ENCODE measurements around the gene NTN1. TPM values are rescaled to one million over a fixed set of nuclear protein-coding genes. Genes with fewer than 3 reads are reported as not detected.

The NTN1 gene
- total and polyA plus RNA-seq, 2 donors from 2014 or later: 1.8 TPM

- no peak overlapping the region for H3K27ac ChIP-seq (ENCODE audit: low read depth in 2 of 2, low read length in 2 of 2)
- H3K27me3 ChIP-seq (ENCODE audit: control insufficient read depth, insufficient read depth, low read length): no peaks in the 10 kb centered on the region
- no peaks in the 10 kb centered on the region for H3K4me1 ChIP-seq (ENCODE audit: control insufficient read depth in 2 of 3, insufficient read depth in 2 of 3, low read depth in 1 of 3, low read length in 3 of 3)
- FAIRE-seq (no peak), DNase-seq (no peak)
- no peak for TF ChIP-seq CTCF (IDR thresholded peaks at IDR 0.05; ENCODE audit: borderline replicate concordance, extremely low read depth, insufficient read depth)
- H3K9ac ChIP-seq (ENCODE audit: low read length in 3 of 3): no peak overlapping the region
- H3K4me3 ChIP-seq (ENCODE audit: low read length in 3 of 3): no peak overlapping the region
- H3K36me3 ChIP-seq (ENCODE audit: control insufficient read depth in 2 of 3, insufficient read depth in 3 of 3, low read length in 3 of 3): no peaks in the 10 kb centered on the region
- intact Hi-C loops (cut with DNase I): no loop called here
- no peaks in the 10 kb centered on the region for H3K9me3 ChIP-seq (ENCODE audit: control insufficient read depth in 2 of 3, insufficient read depth in 1 of 3, low read length in 3 of 3)
Measured at GRCh38 chr17:9185688-9186284, 164.5 kb downstream of the NTN1 start.

DNA sequence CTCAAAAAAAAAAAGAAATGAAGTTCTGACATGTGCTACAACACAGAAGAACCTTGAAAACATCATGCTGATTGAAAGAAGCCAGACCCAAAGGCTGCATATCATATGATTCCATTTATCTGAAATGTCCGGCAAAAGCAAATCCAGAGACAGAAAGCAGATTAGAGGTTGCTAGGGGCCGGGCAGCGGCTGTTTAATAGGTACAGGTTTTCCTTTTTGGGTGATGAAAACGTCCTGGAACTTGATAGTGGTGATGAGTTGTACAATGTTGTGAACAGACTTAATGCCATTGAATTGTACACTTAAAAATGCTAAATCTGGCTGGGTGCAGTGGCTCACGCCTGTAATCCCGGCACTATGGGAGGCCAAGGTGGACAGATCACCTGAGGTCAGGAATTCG, 166.5 kb downstream of the NTN1 start:
- Histone ChIP-seq H3K9ac (ENCODE audit: low read length in 3 of 3) (no peak overlapping the region), H3K9me3 (ENCODE audit: control insufficient read depth in 2 of 3, insufficient read depth in 1 of 3, low read length in 3 of 3) (no peaks in the 10 kb centered on the region), H3K27ac (ENCODE audit: low read depth in 2 of 2, low read length in 2 of 2) (no peak overlapping the region), H3K4me3 (ENCODE audit: low read length in 3 of 3) (no peak overlapping the region), H3K27me3 (ENCODE audit: control insufficient read depth, insufficient read depth, low read length) (no peaks in the 10 kb centered on the region), H3K4me1 (ENCODE audit: control insufficient read depth in 2 of 3, insufficient read depth in 2 of 3, low read depth in 1 of 3, low read length in 3 of 3) (no peaks in the 10 kb centered on the region), H3K36me3 (ENCODE audit: control insufficient read depth in 2 of 3, insufficient read depth in 3 of 3, low read length in 3 of 3) (no peaks in the 10 kb centered on the region)
- intact Hi-C loops (cut with DNase I): no loop called here
- FAIRE-seq (no peak), DNase-seq (no peak)
- TF ChIP-seq CTCF (IDR thresholded peaks at IDR 0.05; ENCODE audit: borderline replicate concordance, extremely low read depth, insufficient read depth): no peak

GRCh38 chr17:9188367-9188766, 167.1 kb downstream of the NTN1 start:
- intact Hi-C loops (cut with DNase I): no loop called here
- H3K27ac ChIP-seq (ENCODE audit: low read depth in 2 of 2, low read length in 2 of 2): no peak overlapping the region
- H3K27me3 ChIP-seq (ENCODE audit: control insufficient read depth, insufficient read depth, low read length): no peaks in the 10 kb centered on the region
- H3K9me3 ChIP-seq (ENCODE audit: control insufficient read depth in 2 of 3, insufficient read depth in 1 of 3, low read length in 3 of 3): no peaks in the 10 kb centered on the region
- H3K9ac ChIP-seq (ENCODE audit: low read length in 3 of 3): no peak overlapping the region
- no peak for TF ChIP-seq CTCF (IDR thresholded peaks at IDR 0.05; ENCODE audit: borderline replicate concordance, extremely low read depth, insufficient read depth)
- DNase-seq: no peak
- FAIRE-seq: no peak
- H3K4me3 ChIP-seq (ENCODE audit: low read length in 3 of 3): no peak overlapping the region
- H3K4me1 ChIP-seq (ENCODE audit: control insufficient read depth in 2 of 3, insufficient read depth in 2 of 3, low read depth in 1 of 3, low read length in 3 of 3): no peaks in the 10 kb centered on the region
- H3K36me3 ChIP-seq (ENCODE audit: control insufficient read depth in 2 of 3, insufficient read depth in 3 of 3, low read length in 3 of 3): no peaks in the 10 kb centered on the region

- TF ChIP-seq CTCF (IDR thresholded peaks at IDR 0.05; ENCODE audit: borderline replicate concordance, extremely low read depth, insufficient read depth): no peak
- Histone ChIP-seq H3K36me3 (ENCODE audit: control insufficient read depth in 2 of 3, insufficient read depth in 3 of 3, low read length in 3 of 3) (no peaks in the 10 kb centered on the region), H3K27me3 (ENCODE audit: control insufficient read depth, insufficient read depth, low read length) (no peaks in the 10 kb centered on the region), H3K9me3 (ENCODE audit: control insufficient read depth in 2 of 3, insufficient read depth in 1 of 3, low read length in 3 of 3) (no peaks in the 10 kb centered on the region), H3K4me3 (ENCODE audit: low read length in 3 of 3) (no peak overlapping the region), H3K4me1 (ENCODE audit: control insufficient read depth in 2 of 3, insufficient read depth in 2 of 3, low read depth in 1 of 3, low read length in 3 of 3) (no peaks in the 10 kb centered on the region), H3K27ac (ENCODE audit: low read depth in 2 of 2, low read length in 2 of 2) (no peak overlapping the region), H3K9ac (ENCODE audit: low read length in 3 of 3) (no peak overlapping the region)
- intact Hi-C loops (cut with DNase I): no loop called here
- no peak for FAIRE-seq
- no peak for DNase-seq
Measured at GRCh38 chr17:9189870-9190269, 168.6 kb downstream of the NTN1 start.
